DOHH2 (cell line): ENCODE results near the gene MYO5C.

ENCODE experiments used
- EZH2phosphoT487 ChIP-seq: fragments of 200-600 bp; sonication (generic); IDR thresholded peaks from 2 replicates; pipeline ENCODE4 v1.6.1; 2017; ENCODE audit warnings: borderline replicate concordance, mild to moderate bottlenecking, antibody characterized with exemption, low read length, moderate library complexity, mixed read lengths
- TF ChIP-seq, protein P1 (sequence below): fragments of 200-600 bp; sonication (generic); IDR thresholded peaks from one replicate; pipeline ENCODE4 v1.5.1; 2014; ENCODE audit warnings: antibody characterized with exemption, mild to moderate bottlenecking, low read depth, low read length; ENCODE audit not compliant: poor library complexity, severe bottlenecking

DNA sequence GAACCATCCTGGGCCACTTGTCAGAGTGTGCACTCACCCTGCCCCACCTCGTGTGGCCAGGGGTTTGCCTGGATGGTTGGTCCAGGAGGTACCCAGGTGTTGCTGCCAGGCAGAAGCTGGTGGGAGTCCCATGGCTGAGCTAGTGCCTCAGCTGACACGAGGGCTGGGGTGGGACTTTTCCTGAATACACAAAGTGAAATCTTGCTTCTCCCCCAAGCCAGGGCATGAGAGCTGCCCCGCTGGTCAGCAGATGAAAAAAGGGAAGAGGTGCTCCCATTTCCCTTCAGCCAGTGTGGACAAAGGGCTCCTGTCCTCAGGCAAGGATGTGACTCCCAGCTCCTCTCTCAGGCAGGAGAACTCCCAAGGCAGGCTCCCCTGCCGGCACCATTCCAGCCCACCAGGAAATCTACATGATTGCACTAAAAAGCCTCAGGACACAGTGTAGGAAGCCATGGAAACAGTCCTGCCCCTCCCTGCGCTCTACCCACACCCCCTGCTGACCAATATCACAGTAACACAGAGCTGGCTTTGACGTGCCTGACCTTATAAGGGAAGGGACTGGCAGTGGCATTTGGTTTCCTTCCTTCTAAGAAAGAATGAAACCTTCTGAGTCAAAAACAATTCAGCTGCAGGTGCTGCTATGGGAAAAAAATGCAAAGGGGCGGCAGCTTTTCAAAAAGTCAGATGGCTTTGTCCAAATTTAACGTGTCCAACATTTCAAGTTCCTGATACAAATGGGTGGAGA, 33.9 kb downstream of the MYO5C start:
- TF ChIP-seq, protein P1, sequence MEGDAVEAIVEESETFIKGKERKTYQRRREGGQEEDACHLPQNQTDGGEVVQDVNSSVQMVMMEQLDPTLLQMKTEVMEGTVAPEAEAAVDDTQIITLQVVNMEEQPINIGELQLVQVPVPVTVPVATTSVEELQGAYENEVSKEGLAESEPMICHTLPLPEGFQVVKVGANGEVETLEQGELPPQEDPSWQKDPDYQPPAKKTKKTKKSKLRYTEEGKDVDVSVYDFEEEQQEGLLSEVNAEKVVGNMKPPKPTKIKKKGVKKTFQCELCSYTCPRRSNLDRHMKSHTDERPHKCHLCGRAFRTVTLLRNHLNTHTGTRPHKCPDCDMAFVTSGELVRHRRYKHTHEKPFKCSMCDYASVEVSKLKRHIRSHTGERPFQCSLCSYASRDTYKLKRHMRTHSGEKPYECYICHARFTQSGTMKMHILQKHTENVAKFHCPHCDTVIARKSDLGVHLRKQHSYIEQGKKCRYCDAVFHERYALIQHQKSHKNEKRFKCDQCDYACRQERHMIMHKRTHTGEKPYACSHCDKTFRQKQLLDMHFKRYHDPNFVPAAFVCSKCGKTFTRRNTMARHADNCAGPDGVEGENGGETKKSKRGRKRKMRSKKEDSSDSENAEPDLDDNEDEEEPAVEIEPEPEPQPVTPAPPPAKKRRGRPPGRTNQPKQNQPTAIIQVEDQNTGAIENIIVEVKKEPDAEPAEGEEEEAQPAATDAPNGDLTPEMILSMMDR = no peak
- no peak for TF ChIP-seq EZH2phosphoT487
